NCI-H748 treated with DMSO at 0.1 percent for 48 hours (cell line): ENCODE data around the gene ATF7.
"Not testable (repeated sequence)": the region's sequence is repeated elsewhere in the genome, so short reads cannot be mapped to it uniquely, and the experiment has no call there.

Source experiments
- DNase-seq: peaks from one replicate; lab custom pipeline; 2025; lab: John Stamatoyannopoulos, UW

Gene ATF7

GRCh38 chr12:53565376-53565775 lies 60.8 kb downstream of the ATF7 start:
- not testable (repeated sequence) for DNase-seq

- DNase-seq, result no peak
Observed at GRCh38 chr12:53564941-53565340, 61.2 kb downstream of the ATF7 start.

- DNase-seq, result no peak
Observed at GRCh38 chr12:53564278-53564677, 61.9 kb downstream of the ATF7 start.

- no peak for DNase-seq
Observed at GRCh38 chr12:53563452-53564028, 62.6 kb downstream of the ATF7 start.

GRCh38 chr12:53561590-53561953 lies 64.6 kb downstream of the ATF7 start:
- DNase-seq, result no peak

GRCh38 chr12:53560912-53561589 lies 65.1 kb downstream of the ATF7 start:
- no peak for DNase-seq

- DNase-seq, result no peak
Observed at GRCh38 chr12:53560351-53560750, 65.8 kb downstream of the ATF7 start.

GRCh38 chr12:53558631-53559030 lies 67.6 kb downstream of the ATF7 start:
- no peak for DNase-seq

- DNase-seq, result no peak
Observed at GRCh38 chr12:53552361-53553327, 73.5 kb downstream of the ATF7 start.

GRCh38 chr12:53551889-53552291 lies 74.3 kb downstream of the ATF7 start:
- no peak for DNase-seq

GRCh38 chr12:53550595-53550994 lies 75.6 kb downstream of the ATF7 start:
- no peak for DNase-seq

GRCh38 chr12:53550131-53550530 lies 76.1 kb downstream of the ATF7 start:
- DNase-seq, result not testable (repeated sequence)

GRCh38 chr12:53548354-53548753 lies 77.8 kb downstream of the ATF7 start:
- DNase-seq, result not testable (repeated sequence)

- peak; percentile 15 for DNase-seq
Observed at GRCh38 chr12:53543539-53543938, 82.6 kb downstream of the ATF7 start.

- no peak for DNase-seq
Observed at GRCh38 chr12:53539526-53539925, 86.7 kb downstream of the ATF7 start.

- DNase-seq, result peak; percentile 55
Observed at GRCh38 chr12:53538209-53538689, 87.9 kb downstream of the ATF7 start.

GRCh38 chr12:53536962-53537361 lies 89.2 kb downstream of the ATF7 start:
- no peak for DNase-seq

- DNase-seq, result no peak
Observed at GRCh38 chr12:53533471-53533870, 92.7 kb downstream of the ATF7 start.

GRCh38 chr12:53532524-53533445 lies 93.4 kb downstream of the ATF7 start:
- no peak for DNase-seq

GRCh38 chr12:53532021-53532420 lies 94.2 kb downstream of the ATF7 start:
- DNase-seq, result no peak

- no peak for DNase-seq
Observed at GRCh38 chr12:53530920-53531319, 95.3 kb downstream of the ATF7 start.

- no peak for DNase-seq
Observed at GRCh38 chr12:53530061-53530460, 96.1 kb downstream of the ATF7 start.
